Fibroblast of mammary gland (primary cell): ENCODE data around the gene FLRT1.

Experiments used
- DNase-seq: peaks from one replicate; pipeline ENCODE4 v3.0.0-alpha.2; 2010; ENCODE audit warnings: low read depth
- H3K4me3 ChIP-seq: 2 replicates; pipeline ENCODE4 v1.5.1; 2011; ENCODE audit warnings: low read depth, mild to moderate bottlenecking, low read length, moderate library complexity; ENCODE audit not compliant: control insufficient read depth
- TF ChIP-seq, protein P1 (sequence below): conservative IDR thresholded peaks from 2 replicates; pipeline ENCODE4 v1.5.1; 2011; ENCODE audit warnings: low read depth, low read length, inconsistent platforms; ENCODE audit not compliant: control insufficient read depth, insufficient read depth

Gene FLRT1

DNA sequence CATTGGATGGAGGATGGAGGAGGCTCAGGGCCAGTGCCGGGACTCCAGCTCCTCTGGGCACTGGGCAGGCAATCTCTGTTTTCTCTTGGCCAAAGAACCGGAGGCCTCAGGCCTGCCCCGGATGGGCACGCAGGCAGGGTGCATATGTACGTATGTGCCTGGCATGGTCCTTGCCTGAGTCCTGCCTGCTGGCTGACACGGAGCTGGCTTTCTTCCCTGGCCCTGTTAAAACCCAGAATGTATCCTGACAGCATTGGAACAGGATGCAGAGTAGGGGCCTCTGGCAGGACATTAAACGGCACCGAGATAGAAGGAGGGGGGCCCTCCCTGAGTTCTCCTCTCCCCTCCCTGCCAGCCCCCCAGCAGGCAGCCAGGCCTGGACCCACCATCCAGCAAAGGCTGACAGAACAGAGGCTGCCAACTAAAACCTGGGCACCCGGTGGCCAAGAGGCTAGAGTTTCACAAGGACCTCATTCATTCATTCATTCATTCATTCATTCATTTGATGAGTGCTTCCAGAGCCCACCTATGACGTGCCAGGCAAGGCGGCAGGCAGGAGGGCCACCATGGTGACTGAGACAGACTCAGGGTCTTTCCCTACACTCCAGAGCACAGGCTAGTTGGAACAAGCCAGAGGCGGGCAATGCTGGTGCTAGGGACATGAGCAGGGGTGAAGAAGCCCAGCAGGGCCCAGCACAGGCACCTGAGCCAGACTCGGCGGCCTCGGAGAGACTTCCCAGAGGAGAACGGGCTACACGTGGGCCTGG, 28.8 kb downstream of the FLRT1 start:
- no peak overlapping the region for H3K4me3 ChIP-seq
- TF ChIP-seq, protein P1, sequence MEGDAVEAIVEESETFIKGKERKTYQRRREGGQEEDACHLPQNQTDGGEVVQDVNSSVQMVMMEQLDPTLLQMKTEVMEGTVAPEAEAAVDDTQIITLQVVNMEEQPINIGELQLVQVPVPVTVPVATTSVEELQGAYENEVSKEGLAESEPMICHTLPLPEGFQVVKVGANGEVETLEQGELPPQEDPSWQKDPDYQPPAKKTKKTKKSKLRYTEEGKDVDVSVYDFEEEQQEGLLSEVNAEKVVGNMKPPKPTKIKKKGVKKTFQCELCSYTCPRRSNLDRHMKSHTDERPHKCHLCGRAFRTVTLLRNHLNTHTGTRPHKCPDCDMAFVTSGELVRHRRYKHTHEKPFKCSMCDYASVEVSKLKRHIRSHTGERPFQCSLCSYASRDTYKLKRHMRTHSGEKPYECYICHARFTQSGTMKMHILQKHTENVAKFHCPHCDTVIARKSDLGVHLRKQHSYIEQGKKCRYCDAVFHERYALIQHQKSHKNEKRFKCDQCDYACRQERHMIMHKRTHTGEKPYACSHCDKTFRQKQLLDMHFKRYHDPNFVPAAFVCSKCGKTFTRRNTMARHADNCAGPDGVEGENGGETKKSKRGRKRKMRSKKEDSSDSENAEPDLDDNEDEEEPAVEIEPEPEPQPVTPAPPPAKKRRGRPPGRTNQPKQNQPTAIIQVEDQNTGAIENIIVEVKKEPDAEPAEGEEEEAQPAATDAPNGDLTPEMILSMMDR: no peak
- no peak for DNase-seq

DNA sequence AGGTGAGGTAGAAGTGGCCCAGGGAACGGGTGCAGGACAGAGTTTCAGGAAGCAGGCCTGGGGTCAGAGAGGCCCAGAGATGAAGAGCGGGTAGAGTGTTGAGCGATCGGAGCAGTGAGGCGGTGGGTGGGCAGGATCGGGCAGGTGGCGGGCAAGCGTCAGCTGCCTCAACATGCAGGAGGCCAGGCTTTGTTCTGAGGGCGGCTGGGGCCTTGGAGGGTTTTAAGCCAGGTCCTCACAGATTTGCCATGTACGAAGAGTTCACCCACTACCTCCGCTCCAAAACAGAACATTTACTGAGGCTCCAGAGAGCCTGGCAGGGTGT, 29.4 kb downstream of the FLRT1 start:
- H3K4me3 ChIP-seq: no peak overlapping the region
- TF ChIP-seq, protein P1: no peak
- no peak for DNase-seq

DNA sequence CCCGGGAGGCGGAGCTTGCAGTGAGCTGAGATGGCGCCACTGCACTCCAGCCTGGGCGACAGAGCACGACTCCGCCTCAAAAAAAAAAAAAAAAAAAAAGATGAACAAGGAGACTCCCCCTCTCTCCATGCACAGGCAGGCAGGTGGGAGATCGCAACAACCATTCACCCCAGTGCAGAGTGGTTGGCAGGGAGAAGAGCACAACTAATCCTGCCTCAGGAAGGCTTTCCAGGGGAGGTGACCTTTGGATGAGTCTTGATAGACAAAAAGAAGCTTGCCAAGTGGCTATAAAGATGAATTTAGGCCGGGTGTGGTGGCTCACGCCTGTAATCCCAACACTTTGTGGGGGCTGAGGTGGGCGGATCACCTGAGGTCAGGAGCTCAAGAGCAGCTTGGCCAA, 30.0 kb downstream of the FLRT1 start:
- H3K4me3 ChIP-seq: no peak overlapping the region
- TF ChIP-seq, protein P1: no peak
- DNase-seq: no peak

DNA sequence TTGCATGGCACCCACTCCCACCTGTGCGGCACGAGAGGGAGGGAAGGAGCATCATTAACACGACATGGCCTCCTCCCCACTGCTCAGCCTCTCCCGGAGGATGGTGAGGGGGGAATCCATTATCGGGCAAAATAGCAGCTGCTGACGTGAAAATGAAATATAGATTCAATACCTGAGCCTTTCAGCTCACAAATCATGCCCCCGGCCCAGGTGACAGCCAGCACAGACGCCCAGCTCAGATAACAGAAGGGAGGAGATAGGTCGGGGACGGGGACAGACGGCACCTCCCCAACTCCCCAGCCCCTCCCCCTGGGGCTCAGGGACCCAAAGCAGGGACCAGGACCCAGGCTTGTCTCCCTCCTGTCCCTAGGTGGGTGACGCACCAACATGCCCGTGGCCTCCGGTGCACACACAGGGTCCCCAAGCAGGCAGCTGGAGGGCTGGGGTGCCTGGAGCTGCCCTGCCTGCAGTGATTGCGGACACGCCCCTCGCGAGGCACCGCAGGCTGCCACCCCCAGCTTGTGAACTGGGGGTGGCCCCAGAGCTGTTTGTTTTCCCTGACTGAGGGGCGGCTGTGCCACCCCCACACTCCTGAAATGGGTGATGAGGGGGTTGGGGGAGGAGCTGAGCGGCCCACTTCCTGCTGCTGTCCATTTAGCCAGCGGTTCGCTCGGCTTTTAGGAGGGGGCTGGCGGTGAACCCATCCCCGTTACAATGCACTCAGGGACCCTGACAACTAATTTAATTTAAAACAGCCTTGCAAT, 31.7 kb downstream of the FLRT1 start:
- no peak for DNase-seq
- H3K4me3 ChIP-seq: no peak overlapping the region
- TF ChIP-seq, protein P1: no peak

DNA sequence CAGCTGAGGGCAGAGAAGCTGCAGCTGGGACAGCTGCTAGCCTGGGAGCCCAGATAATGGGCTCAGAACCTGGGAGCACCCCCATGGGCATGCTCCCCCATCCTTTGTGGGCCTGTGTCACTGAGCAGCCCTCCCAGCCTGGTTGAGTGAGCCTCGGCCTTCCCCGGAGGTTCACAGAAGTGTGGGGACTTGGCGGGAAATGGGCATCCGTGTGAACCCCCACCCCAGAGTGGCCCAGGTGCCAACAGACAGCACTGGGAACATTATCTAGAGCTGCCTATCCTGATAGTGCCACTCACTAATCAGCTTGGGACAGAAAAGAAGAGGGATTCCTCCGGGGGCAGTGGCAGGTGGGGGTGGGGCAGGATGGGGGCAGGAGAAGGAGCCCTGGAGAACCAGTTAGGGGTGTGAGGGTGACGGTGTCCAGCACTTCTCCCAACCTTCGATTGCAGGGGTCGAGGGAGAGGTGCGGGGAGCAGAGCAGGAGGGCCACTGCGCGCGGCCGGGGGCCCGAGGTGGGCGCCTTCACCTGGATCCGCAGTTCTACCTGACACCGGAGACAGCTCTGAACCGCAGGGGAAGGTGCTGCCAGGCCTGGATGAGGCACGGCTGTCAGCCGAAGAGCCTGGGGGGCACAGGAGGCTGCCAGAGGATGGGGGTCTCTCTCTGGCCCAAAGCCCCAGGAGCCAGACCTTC, 33.1 kb downstream of the FLRT1 start:
- no peak for DNase-seq
- no peak overlapping the region for H3K4me3 ChIP-seq
- TF ChIP-seq, protein P1: no peak

DNA sequence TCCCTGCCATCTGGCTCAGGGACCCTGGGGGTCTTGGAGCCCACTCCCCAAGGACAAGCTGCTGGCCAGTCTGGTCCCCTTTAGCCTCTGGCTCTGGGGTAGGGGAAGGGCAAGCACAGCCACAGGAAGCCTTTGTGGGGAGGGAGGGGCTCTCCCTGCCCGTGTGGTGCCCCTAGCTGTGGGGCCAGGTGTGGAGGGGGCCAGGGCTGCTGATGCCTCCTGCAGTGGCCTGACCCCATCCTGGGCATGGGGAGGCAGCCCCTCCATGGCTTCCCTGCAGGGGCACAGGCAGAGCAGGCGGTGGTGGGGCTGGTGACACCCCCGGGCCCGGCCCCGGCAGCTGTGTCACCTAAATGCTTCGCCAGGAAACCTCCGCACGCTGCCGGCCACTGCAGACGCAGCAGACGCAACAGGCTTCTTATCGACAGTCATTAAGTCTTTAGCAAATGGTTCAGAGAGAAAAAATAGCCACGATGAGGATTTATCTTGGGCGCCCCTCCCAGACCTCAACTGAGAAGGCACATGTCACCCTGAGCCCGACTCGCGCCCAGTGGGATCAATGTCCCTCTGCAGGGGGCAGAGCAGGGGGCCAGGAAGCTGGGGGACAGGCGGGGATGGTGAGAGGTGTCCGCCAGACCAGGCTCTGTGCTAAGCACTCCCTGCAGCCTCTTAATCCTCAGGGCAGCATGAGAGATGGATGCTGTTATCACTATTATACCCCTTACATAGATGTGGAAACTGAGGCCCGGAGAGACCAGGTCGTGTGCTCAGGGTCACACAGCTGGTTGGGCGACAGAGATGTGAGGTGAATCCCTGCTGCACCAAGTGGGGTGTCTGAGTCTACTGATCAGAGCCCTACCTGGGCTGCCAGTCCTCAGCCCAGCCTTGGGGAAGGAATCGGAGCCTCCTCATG, 33.9 kb downstream of the FLRT1 start:
- no peak for DNase-seq
- H3K4me3 ChIP-seq: no peak overlapping the region
- TF ChIP-seq, protein P1: no peak
